Measurements from ENCODE around the gene RAD21L1.

The RAD21L1 gene

GRCh38 chr20:1287787-1288569 lies 62.1 kb downstream of the RAD21L1 start:
- in situ Hi-C loops (cut with HindIII; ENCODE audit: low sequenced_read_pairs): no loop called here
- TF ChIP-seq, protein P1, sequence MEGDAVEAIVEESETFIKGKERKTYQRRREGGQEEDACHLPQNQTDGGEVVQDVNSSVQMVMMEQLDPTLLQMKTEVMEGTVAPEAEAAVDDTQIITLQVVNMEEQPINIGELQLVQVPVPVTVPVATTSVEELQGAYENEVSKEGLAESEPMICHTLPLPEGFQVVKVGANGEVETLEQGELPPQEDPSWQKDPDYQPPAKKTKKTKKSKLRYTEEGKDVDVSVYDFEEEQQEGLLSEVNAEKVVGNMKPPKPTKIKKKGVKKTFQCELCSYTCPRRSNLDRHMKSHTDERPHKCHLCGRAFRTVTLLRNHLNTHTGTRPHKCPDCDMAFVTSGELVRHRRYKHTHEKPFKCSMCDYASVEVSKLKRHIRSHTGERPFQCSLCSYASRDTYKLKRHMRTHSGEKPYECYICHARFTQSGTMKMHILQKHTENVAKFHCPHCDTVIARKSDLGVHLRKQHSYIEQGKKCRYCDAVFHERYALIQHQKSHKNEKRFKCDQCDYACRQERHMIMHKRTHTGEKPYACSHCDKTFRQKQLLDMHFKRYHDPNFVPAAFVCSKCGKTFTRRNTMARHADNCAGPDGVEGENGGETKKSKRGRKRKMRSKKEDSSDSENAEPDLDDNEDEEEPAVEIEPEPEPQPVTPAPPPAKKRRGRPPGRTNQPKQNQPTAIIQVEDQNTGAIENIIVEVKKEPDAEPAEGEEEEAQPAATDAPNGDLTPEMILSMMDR (IDR thresholded peaks at IDR 0.05; ENCODE audit: low read depth, low read length, missing control alignments): no peak
- H3K4me3 ChIP-seq (ENCODE audit: low read depth, low read length): no peak overlapping the region
- no peak for DNase-seq (ENCODE audit: low read depth)

DNA sequence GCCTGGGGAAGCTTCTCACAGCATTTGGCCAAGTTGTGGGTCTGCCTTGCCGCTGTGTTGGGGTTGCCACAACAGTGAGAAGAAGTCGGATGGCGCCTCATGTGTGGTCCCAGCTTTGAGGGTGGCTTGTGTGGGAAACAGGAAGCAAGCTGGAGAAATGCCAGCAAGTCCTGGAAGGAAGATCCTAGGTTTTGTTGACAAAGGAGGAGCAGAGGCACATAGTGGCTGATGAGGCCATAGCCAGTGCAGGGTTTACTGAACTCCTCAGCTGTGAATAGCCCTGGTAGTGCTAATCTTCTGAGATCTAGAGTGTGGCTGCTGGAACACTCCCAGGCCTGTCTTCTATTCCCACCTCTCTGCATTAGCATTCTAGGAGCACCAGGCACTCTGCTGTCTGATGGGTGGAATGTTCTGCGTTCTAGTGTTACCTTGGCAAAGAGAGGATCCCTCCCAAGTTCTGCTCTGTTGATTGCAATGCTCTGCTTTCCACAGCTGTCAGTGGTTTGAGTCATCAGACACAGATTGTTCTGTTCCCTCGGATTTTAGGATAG lies 65.4 kb downstream of the RAD21L1 start:
- TF ChIP-seq, protein P1 (IDR thresholded peaks at IDR 0.05; ENCODE audit: low read depth, low read length, missing control alignments): no peak
- DNase-seq (ENCODE audit: low read depth): no peak
- no peak overlapping the region for H3K4me3 ChIP-seq (ENCODE audit: low read depth, low read length)
- in situ Hi-C loops (cut with HindIII; ENCODE audit: low sequenced_read_pairs): no loop called here

DNA sequence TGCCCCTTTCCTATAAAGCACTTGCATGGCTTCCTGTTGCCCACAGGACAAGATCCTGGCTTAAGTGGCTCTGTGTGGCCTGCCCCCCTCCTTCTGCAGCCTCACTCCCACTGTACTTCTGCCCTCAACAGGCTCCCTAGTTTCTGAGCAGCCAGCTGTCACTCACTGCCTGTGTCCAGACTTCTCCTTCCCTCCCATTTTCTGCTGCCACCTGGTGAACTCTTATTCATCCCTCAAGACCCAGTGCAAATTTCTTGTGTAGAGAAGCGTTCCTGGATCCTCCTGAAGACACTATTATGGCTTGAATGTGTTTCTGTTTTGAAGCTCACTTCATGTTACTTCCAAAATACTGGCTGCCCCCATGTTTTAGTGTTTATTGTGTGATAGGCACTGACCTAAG lies 66.8 kb downstream of the RAD21L1 start:
- TF ChIP-seq, protein P1 (IDR thresholded peaks at IDR 0.05; ENCODE audit: low read depth, low read length, missing control alignments): no peak
- no peak overlapping the region for H3K4me3 ChIP-seq (ENCODE audit: low read depth, low read length)
- DNase-seq (ENCODE audit: low read depth): no peak
- in situ Hi-C loops (cut with HindIII; ENCODE audit: low sequenced_read_pairs): no loop called here

GRCh38 chr20:1293641-1294379 lies 68.0 kb downstream of the RAD21L1 start:
- DNase-seq (ENCODE audit: low read depth): no peak
- in situ Hi-C loops (cut with HindIII; ENCODE audit: low sequenced_read_pairs): no loop called here

DNA sequence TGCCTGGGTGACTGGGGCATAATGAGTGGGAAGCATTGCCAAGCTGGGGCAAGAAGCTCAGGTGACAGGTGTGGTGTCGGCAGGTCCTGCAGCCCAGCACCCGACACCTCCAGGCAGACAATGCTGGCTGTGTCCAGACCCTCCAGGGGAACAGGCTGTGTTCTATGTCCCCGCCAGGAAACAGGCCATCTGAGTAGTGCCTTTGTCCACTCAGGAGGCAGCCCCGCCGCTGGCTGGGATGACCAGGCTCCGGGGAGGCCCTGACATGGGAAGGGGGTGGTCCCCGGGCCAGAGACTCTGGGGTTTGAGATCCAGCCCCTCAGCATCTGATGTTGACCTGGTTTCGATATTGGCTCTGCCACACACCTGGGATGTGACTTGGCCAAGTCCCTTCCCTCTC lies 68.7 kb downstream of the RAD21L1 start:
- H3K4me3 ChIP-seq (ENCODE audit: low read depth, low read length): no peak overlapping the region
- in situ Hi-C loops (cut with HindIII; ENCODE audit: low sequenced_read_pairs): no loop called here
- TF ChIP-seq, protein P1 (IDR thresholded peaks at IDR 0.05; ENCODE audit: low read depth, low read length, missing control alignments): no peak
- no peak for DNase-seq (ENCODE audit: low read depth)

More at GRCh38 chr20:1293641-1294379, 68.0 kb downstream of the RAD21L1 start:
- H3K4me3 ChIP-seq (ENCODE audit: low read depth, low read length): no peak overlapping the region
- TF ChIP-seq, protein P1 (IDR thresholded peaks at IDR 0.05; ENCODE audit: low read depth, low read length, missing control alignments): no peak

GRCh38 chr20:1295276-1295930 lies 69.6 kb downstream of the RAD21L1 start:
- DNase-seq (ENCODE audit: low read depth): no peak
- H3K4me3 ChIP-seq (ENCODE audit: low read depth, low read length): no peak overlapping the region
- in situ Hi-C loops (cut with HindIII; ENCODE audit: low sequenced_read_pairs): no loop called here
- TF ChIP-seq, protein P1 (IDR thresholded peaks at IDR 0.05; ENCODE audit: low read depth, low read length, missing control alignments): no peak
